ENCODE data around the gene SORCS2.

DNA sequence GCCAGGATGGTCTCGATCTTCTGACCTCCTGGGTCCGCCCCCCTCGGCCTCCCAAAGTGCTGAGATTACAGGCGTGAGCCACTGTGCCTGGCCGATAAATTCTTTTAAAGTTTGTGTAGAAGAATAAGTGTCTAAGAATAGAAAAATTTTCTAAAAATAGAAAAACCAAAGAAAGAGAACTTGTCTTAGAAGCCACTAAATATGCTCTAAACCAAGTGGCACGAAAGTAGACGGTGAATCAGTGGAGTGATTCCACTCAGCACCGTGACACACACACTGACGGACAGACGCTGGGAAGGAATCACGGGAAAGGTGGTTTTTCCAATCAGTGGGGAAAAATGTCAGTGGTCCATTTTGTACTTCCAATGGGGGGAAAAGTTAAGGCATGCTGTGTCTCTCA lies 315.0 kb downstream of the SORCS2 start:
- TF ChIP-seq, protein P1, sequence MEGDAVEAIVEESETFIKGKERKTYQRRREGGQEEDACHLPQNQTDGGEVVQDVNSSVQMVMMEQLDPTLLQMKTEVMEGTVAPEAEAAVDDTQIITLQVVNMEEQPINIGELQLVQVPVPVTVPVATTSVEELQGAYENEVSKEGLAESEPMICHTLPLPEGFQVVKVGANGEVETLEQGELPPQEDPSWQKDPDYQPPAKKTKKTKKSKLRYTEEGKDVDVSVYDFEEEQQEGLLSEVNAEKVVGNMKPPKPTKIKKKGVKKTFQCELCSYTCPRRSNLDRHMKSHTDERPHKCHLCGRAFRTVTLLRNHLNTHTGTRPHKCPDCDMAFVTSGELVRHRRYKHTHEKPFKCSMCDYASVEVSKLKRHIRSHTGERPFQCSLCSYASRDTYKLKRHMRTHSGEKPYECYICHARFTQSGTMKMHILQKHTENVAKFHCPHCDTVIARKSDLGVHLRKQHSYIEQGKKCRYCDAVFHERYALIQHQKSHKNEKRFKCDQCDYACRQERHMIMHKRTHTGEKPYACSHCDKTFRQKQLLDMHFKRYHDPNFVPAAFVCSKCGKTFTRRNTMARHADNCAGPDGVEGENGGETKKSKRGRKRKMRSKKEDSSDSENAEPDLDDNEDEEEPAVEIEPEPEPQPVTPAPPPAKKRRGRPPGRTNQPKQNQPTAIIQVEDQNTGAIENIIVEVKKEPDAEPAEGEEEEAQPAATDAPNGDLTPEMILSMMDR (IDR thresholded peaks at IDR 0.05; ENCODE audit: low read depth, low read length), result no peak
- TF ChIP-seq, protein P2, sequence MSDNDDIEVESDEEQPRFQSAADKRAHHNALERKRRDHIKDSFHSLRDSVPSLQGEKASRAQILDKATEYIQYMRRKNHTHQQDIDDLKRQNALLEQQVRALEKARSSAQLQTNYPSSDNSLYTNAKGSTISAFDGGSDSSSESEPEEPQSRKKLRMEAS (IDR thresholded peaks at IDR 0.05; ENCODE audit: low read depth, low read length), result no peak
- TF ChIP-seq POLR2A (IDR thresholded peaks at IDR 0.05; ENCODE audit: extremely low read depth, insufficient read length) (no peak), MYC (IDR thresholded peaks at IDR 0.05; ENCODE audit: low read depth, low read length) (no peak)
